Progenitor cell of endocrine pancreas (in vitro differentiated cells): ENCODE data around the gene GNAL. TPM values are rescaled to one million over a fixed set of nuclear protein-coding genes. Genes with fewer than 3 reads are reported as not detected.

Experiments used
- DNase-seq: peaks from one replicate; pipeline ENCODE4 v3.0.0; 2021; ENCODE audit warnings: low spot score; ENCODE audit not compliant: unreplicated experiment
- H3K27ac Mint-ChIP-seq: 2 replicates; pipeline ENCODE4 v1.8.0; 2021; ENCODE audit warnings: mild to moderate bottlenecking, moderate library complexity, mixed read lengths
- H3K27me3 Mint-ChIP-seq: 2 replicates; pipeline ENCODE4 v1.8.0; 2021; ENCODE audit warnings: mixed read lengths
- H3K36me3 Mint-ChIP-seq: 2 replicates; pipeline ENCODE4 v1.8.0; 2022; ENCODE audit warnings: mixed read lengths; ENCODE audit not compliant: insufficient read depth
- H3K4me1 Mint-ChIP-seq: 2 replicates; pipeline ENCODE4 v1.8.0; 2021; ENCODE audit warnings: low read depth, mixed read lengths
- H3K4me3 Mint-ChIP-seq: 2 replicates; pipeline ENCODE4 v1.8.0; 2021; ENCODE audit warnings: low read depth, mild to moderate bottlenecking, moderate library complexity, mixed read lengths
- H3K9me3 Mint-ChIP-seq: 2 replicates; pipeline ENCODE4 v1.8.0; 2021; ENCODE audit warnings: low read depth, mixed read lengths
- CTCF ChIP-seq: fragments of 200-600 bp; sonication (generic); IDR thresholded peaks from one replicate; pipeline ENCODE4 v1.5.0; 2021; ENCODE audit warnings: antibody characterized with exemption, mild to moderate bottlenecking; ENCODE audit not compliant: unreplicated experiment
- total RNA-seq: library from RNA; stranded (reverse); gene quantifications from 2 replicates; pipeline ENCODE4 v1.2.1, GENCODE V29; 2021

GNAL gene
- total RNA-seq, 1 donor from 2014 or later = 10.0 TPM

GRCh38 chr18:11759456-11759855 is 70.4 kb downstream of the GNAL start:
- DNase-seq = no peak
- no peak overlapping the region for H3K27ac Mint-ChIP-seq
- H3K4me3 Mint-ChIP-seq = no peak overlapping the region

GRCh38 chr18:11760498-11761167 is 71.6 kb downstream of the GNAL start:
- Mint-ChIP-seq H3K27ac (no peak overlapping the region), H3K4me3 (no peak overlapping the region), H3K36me3 (no peaks in the 10 kb centered on the region), H3K27me3 (peaks cover 5% of the 10 kb centered on the region), H3K9me3 (no peaks in the 10 kb centered on the region), H3K4me1 (peaks cover 2% of the 10 kb centered on the region)
- no peak for TF ChIP-seq CTCF
- no peak for DNase-seq

More at GRCh38 chr18:11759456-11759855, 70.4 kb downstream of the GNAL start:
- Mint-ChIP-seq H3K4me1 (peaks cover 2% of the 10 kb centered on the region), H3K27me3 (peaks cover 5% of the 10 kb centered on the region), H3K36me3 (no peaks in the 10 kb centered on the region), H3K9me3 (no peaks in the 10 kb centered on the region)
- TF ChIP-seq CTCF = no peak

DNA sequence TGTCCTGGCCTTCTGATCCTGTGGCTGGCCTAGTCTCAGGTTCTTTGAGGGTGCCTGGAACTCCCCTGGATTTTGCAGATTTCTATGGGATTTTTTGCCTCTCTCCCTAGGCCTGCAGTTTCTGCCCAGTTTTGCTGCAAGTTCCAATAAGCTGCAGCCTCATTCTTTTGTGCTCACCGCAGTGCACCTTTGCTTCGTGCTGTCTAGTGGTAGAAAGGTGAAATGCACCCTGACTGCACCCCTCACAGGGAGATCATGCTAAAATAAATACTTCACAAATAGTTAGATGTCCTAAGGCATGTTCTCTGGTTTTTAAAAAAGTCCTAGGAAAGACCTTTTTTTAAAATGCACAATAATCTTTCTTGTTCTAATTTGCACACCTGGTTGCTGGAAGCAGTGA is 72.5 kb downstream of the GNAL start:
- Mint-ChIP-seq H3K27ac (peak overlapping the region; percentile 20), H3K9me3 (no peaks in the 10 kb centered on the region)

DNA sequence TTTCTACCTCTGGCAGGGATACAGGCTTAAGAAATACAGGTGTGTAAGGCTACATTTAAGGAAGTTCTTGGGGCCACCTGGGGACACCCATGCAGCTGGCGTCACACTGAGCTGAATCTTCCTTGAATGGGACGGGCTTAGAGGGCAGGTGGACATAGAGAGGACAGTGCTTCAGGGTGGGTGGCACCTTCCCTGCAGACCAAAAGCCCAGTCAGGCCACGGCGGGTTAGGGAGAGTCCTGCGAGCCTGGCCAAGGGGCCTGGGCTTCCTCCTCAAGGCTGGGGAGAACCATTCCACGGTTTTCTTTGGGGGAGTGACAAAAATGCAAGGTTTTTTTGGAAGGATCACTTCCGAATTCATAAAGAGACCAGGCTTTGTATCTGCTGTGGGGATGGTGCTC is 73.4 kb downstream of the GNAL start:
- H3K36me3 Mint-ChIP-seq = no peaks in the 10 kb centered on the region
- H3K4me3 Mint-ChIP-seq = no peak overlapping the region
- peaks cover 2% of the 10 kb centered on the region for H3K4me1 Mint-ChIP-seq
- no peak for DNase-seq
- no peak for TF ChIP-seq CTCF
- H3K27me3 Mint-ChIP-seq = peaks cover 2% of the 10 kb centered on the region
- no peak overlapping the region for H3K27ac Mint-ChIP-seq
- no peaks in the 10 kb centered on the region for H3K9me3 Mint-ChIP-seq

More for the DNA sequence above, 72.5 kb downstream of the GNAL start:
- H3K27me3 Mint-ChIP-seq = peaks cover 5% of the 10 kb centered on the region
- peaks cover 2% of the 10 kb centered on the region for H3K4me1 Mint-ChIP-seq
- H3K36me3 Mint-ChIP-seq = no peaks in the 10 kb centered on the region
- peak; percentile 66 for TF ChIP-seq CTCF
- no peak for DNase-seq
- no peak overlapping the region for H3K4me3 Mint-ChIP-seq

GRCh38 chr18:11767329-11767728 is 78.3 kb downstream of the GNAL start:
- H3K36me3 Mint-ChIP-seq = no peaks in the 10 kb centered on the region
- H3K4me1 Mint-ChIP-seq = no peaks in the 10 kb centered on the region
- H3K27ac Mint-ChIP-seq = no peak overlapping the region
- H3K9me3 Mint-ChIP-seq = no peaks in the 10 kb centered on the region
- TF ChIP-seq CTCF = no peak
- no peak overlapping the region for H3K4me3 Mint-ChIP-seq
- H3K27me3 Mint-ChIP-seq = no peaks in the 10 kb centered on the region
- DNase-seq = no peak
